GM19455 (cell line): ENCODE results near the gene SLCO4A1.
A peak's percentile ranks its signal among the peaks of the same experiment; 100 is the strongest.

Source experiments
- ATAC-seq: cut with Tn5 transposase; IDR thresholded peaks from one replicate; pipeline ENCODE4 v1.9.1; 2021; ENCODE audit not compliant: unreplicated experiment

SLCO4A1 gene

GRCh38 chr20:62636446-62636845, 5.9 kb upstream of the SLCO4A1 start:
- no peak for ATAC-seq

- ATAC-seq = no peak
Measured at GRCh38 chr20:62637110-62637509, 5.2 kb upstream of the SLCO4A1 start.

GRCh38 chr20:62637521-62638054, 4.7 kb upstream of the SLCO4A1 start:
- ATAC-seq = no peak

DNA sequence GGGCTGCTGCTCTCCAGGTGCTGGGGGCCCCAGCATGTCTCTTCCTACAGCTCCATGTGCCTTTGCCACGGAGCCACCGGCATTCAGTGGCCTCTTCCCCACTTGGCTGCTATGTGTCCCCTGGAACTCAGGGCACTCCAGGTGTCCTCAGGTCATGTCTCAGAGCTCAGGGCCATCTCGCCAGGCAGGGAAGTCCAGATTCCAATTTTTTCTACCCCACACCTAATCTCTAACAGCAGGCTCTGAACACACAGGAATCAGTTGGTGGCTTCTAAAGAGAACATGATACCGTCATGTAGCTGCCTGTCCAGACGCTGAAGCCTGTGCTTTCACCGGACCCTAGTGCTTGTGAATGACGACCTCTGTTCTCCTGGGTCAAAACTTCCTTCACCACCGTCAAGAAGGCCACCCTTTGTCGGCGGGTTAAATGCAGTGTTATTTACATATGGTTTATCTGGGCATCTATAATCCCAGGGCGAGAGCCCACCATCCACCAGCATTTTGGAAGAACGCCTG, 4.2 kb upstream of the SLCO4A1 start:
- no peak for ATAC-seq

GRCh38 chr20:62638679-62639406, 3.5 kb upstream of the SLCO4A1 start:
- ATAC-seq = no peak

DNA sequence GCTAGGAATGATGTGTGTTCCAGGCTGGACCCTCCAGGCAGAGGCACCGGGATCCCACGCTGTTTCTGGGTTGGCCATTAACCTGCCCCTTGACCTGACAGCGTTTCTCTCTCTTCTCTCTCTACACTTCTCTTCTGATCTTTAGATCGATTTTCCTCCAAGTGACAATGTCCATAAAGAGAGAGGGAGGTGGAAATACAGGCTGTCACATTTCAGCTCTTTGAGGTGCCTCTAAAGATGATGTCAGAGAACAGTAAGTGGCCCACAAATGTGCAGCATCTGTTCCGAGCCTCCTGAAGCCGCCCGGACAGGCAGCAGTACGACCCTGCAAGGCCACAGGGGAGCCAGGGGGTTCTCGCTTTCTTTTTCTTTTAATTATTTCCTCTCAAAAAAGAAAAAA, 2.5 kb upstream of the SLCO4A1 start:
- ATAC-seq = no peak

DNA sequence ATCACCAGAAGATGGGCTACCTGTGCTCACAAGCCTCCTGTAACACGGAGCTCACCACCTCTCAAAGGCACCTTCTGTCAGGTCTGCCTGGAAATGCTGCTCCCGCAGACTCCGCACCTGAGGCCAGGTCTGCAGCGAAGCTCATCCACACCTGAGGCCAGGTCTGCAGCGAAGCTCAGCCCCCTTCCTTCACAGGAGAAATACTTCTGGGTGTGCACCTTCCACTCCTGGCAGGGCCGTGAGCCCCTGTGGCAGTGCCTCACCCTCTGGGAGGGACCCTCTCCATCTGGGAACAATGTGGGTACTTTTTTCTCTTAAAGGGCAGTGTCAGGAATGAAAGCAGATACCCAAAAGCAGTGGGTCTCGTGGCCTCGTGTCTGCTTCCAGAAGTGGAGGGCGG, 1.4 kb upstream of the SLCO4A1 start:
- no peak for ATAC-seq

GRCh38 chr20:62641321-62642050, 817 bp upstream of the SLCO4A1 start:
- no peak for ATAC-seq

- ATAC-seq = peak; percentile 35
Measured at GRCh38 chr20:62642666-62643520, 590 bp downstream of the SLCO4A1 start.

- no peak for ATAC-seq
Measured at GRCh38 chr20:62643521-62644043, 1.3 kb downstream of the SLCO4A1 start.

DNA sequence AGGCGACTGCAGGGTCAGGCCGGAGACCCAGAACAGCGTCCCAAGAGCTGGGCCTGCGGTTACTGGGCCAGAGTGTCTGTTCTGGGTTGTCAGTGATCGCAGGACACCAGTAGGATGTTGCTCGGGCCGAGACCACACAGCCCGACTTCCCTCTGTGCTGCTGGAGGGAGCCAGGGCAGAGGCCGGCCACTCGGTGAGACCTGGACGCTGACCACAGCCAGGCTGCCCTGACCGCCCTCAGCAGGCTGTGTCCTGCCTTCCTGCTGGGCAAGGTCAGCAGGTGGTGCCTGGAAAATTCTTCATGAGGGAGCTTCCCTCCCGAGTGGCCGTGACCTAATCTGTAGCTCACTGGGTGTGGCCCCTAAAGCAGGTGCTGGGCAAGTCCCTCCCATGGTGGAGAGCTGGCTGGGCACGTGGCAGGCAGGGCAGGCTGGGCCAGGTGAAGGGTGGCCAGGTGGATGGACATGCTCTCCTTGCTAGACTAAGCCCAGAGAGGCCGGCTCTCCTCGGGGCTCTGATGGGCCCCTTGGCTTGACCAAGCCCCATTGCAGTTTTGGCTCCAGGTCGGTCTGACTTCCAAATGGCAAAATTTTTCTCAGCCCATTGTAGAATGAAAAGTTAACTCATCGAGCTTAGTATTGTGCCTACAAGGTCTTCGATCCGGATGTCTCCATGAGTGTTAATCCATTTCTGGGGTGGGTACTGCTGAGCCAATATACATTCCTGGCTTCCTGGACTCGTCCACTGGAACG, 1.9 kb downstream of the SLCO4A1 start:
- no peak for ATAC-seq

- ATAC-seq = no peak
Measured at GRCh38 chr20:62644802-62645496, 2.6 kb downstream of the SLCO4A1 start.

GRCh38 chr20:62645613-62646012, 3.3 kb downstream of the SLCO4A1 start:
- no peak for ATAC-seq

DNA sequence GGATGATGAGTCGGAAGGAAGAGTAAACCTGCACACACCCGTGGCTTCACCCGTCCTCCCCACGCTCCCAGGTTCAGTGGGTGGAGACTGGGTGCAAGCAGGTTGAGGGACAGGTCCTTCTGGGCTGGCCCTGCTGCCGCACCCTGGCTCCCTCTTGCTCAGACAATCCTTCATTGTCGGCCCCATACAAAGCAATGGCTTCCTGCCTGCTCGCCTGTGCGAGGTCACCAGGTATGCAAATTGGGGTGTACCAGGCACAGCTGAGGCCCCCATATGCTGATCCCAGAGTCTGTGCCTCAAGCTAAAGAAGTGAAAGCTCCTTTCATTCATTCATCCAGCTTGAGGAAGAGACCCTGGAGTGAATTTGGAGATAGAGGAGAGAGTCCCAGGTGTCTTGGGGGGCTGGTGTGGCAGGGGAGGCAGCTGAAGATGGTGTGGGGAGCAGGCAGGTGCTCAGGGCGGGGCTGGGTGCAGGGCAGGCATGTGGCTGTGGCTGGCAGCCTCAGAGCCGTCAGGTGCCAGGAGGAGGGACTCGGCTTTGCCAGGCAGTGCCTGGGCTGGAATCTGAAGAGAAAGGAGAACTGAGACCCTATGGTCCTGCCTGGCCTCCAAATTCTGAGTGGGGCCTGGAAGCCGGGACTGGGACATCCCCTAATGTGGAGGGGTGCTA, 4.7 kb downstream of the SLCO4A1 start:
- ATAC-seq = no peak

- no peak for ATAC-seq
Measured at GRCh38 chr20:62647521-62648317, 5.4 kb downstream of the SLCO4A1 start.

DNA sequence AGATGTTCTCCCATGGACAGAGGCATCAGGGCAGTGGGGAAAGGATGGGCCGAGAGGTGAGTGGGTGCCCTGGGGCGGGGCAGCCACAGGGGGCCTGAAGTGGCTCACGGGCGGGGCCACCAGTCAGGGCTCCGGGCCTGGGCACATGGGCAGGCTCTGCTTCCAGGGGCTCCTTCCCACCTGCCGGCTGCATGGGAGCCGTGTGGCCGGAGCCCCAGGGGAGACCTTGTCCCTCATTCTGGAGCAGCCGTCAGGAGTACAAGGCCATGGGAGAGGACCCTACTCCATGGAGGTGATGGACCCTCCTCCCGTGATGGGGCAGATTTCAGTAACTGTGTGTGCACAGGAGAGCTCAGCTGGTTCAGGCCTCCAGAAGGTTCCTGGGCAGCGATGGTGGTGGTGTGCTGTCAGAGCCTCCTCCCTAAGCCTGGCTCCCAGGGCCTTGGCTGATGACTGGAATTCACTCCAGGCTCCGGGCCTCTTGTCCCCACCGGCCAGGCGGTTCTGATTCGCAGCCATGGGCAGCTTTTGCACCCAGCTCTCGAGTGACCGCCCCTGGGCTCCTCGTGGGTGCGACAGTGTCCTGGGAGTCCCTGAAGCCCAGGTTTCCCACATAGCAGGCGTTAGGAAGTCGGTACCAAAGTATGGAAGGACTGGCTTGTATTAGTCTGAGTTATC, 6.2 kb downstream of the SLCO4A1 start:
- ATAC-seq = no peak

DNA sequence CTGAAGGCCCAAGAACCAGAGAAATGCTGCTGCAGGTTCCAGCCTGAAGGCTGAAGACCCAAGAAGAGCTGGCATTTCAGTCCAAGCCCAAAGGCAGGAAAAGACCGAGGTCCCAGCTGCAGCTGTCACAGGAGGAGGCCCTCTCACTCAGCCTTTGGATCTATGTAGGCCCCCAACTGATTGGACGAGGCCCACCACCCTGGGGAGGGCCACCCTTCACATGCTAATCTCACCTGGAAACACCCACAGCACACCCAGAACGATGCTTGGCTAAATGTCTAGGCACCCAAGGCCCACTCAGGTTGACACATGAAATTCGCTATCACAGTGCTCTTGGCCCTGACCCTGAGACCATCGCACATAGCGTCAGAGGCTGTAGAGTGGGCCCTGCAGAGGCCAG, 6.8 kb downstream of the SLCO4A1 start:
- no peak for ATAC-seq
